NCI-H1092 treated with DMSO at 0.1 percent for 48 hours (cell line): ENCODE data around the gene KLF15.
A peak's percentile ranks its signal among the peaks of the same experiment; 100 is the strongest.

ENCODE experiments used
- DNase-seq: peaks from one replicate; lab custom pipeline; 2025; lab: John Stamatoyannopoulos, UW

The KLF15 gene

GRCh38 chr3:126389112-126389793, 32.0 kb upstream of the KLF15 start:
- peak; percentile 65 for DNase-seq

GRCh38 chr3:126381966-126382365, 24.8 kb upstream of the KLF15 start:
- DNase-seq = no peak

DNA sequence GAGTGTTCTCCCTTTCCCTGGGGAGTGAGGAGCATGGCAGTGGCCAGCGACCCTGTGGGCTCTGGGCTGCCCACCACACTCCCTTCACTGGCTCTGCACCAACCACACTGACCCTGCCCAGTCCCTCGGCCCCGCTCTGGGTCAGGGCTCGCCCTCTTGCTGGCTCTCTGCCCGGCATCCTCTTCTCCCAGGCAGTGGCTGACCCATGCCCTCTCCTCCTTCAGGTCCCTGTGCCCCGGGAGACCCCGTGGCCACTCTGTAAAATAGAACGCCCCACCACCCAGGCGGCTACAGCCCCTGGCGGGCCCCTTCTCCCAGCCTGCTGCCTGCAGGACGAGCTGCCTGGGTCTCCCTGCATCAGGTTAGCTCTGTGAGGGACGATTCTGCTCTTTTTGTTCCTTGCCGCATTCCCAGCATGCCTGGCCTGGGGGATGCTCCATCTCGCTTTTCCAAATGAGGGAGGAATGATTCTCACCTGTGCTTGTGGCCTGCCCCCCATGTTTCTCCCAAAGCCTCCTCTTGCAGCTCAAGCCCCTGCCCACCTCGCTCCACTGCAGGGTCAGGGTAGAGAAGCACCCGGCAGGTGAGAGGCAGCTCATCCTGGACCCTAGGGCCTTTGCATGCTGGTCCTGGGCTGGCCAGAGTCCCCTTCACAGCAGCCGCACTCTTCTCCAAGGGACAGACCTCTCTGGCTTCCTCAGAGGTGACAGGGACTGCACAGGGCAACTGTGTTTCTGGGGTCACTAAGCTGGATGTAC, 23.0 kb upstream of the KLF15 start:
- no peak for DNase-seq

DNA sequence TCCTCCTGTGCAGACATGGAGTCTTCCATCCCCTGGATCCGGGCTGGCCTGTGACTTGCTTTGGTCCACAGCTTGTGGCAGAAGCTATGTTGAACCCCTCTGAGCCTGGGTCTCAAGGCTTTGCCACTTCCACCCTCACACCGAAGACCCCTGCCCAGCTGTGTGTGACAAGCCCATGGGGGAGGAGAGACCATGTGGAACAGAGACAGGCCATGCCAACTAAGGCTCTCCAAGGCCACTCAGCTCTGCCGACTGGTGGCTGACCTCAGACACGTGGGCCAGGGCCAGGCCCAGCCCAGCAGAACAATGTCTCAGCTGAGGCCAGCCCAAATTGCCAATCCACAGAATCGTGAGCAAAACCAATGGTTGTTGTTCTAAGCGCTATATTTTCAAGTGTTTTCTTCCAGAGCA, 21.1 kb upstream of the KLF15 start:
- DNase-seq = no peak

DNA sequence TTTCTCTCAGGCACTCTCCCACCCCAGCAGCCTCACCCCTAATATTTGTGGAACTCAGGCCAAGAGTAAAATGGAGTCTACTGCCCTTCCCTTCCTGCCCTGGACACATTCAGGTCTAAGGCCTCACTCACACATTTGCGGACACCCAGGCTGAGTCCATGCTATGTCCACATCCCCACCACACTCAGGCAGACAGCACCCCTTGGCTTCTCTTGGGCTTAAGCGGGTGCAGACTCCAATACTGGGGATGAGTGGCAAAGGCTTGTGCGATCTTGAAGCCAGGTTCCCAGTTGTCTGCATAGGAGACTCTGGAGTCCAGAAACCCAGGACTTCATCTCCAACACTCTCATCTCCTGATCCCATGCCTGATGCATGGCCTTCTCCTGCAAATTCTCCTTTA, 20.0 kb upstream of the KLF15 start:
- DNase-seq = no peak

- DNase-seq = no peak
These were observed 19.2 kb upstream of the KLF15 start for GRCh38 chr3:126376444-126376843.

GRCh38 chr3:126375835-126376331, 18.7 kb upstream of the KLF15 start:
- no peak for DNase-seq

DNA sequence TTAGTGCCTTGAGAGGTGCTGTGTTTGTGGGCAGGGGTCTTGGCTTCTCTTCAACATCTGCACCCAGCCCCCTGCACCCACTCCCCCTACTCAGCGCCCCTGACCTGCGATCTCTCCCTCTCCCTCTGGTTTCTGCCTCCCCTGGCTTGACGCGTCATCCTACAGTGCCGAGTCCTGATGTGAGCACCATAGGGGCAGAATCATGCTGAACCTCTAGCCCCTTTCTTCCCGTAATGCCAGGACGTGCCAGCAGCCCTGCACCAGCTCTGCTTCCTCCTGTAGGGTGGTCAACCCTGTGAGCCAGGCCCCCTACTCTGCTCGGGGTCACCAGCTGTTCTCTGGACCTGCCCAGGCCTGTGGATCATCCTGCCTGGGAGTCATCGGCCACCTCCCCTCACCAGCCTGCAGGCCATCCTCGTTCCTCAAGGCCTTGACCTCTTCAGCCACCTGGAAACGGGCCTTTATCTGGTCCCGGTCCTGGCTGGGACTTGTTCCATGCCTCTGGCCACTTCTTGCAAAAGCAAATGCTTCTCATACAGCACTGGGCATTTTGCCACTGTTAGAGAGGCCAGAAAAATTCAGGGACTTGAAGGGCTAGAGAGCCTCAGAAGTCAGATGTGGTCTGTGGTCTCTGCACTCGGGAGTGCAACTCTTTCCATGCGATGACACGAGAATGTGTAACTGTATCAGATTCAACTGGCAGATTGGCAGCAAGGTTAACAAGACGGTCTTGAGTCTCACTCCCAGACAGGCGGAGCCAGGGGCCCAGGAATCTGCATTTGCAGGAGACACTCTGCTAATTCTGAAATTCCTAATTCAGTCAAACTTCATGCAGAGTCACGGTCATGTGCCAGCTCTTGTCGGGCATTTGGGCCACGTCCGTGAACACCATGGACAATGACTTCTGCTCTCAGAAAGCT, 16.7 kb upstream of the KLF15 start:
- no peak for DNase-seq

DNA sequence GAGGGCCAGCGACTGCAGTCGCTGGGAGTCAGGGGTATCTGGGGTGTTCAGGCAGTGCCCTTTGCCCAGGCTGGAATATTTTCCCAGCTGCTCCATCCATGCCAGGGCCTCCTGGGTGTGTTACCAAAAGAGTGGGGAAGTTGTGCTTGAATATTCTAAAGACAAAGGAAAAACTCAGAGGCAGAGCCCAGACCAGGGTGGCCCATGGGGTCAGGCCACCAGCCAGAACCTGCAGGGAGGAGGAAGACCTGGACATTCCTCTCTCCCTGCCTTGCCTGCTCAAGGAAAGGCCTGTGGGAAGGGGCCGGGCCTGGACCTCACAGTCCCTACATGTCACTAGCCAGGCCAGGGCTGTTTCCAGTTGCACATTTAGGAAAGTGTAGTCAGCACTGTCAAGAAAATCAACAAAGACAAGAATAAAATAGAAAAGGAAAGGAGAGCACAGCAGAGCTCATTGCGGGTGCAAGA, 16.0 kb upstream of the KLF15 start:
- no peak for DNase-seq

DNA sequence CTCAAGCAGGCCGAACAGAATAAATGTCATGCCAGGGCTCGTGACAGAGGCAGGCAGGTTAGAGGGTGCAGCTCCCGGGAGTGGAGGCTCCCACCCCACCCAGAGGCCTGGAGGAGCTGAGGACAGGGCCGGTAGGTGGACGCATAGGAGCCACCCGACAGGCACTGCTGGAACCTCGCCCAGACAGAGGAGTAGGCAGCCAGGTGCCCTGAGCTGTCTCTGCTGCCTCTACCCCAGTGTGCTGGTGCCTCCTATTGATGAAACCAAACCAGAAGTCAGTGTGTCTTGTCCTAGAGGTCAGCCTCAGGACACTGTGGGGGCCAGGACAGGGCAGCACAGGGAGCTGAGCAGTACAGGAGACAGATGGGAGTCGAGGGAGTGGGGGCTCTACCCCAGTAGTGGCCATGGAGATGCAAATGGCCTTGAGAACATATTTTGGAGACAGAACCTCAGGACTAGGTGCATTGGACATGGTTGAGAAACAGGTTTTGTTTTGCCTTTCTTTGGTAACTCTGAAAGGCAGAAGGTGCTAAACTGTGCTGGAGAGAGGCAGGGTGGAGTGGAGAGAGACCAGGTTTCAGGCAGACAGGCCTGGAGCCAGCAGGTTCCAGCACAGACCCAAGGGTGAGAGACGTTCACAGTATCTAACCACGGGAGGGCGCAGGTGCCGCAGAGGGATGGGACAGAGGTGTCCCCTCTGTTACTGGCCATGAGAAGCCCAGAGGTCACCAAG, 15.4 kb upstream of the KLF15 start:
- no peak for DNase-seq

GRCh38 chr3:126371096-126371705, 14.0 kb upstream of the KLF15 start:
- no peak for DNase-seq

DNA sequence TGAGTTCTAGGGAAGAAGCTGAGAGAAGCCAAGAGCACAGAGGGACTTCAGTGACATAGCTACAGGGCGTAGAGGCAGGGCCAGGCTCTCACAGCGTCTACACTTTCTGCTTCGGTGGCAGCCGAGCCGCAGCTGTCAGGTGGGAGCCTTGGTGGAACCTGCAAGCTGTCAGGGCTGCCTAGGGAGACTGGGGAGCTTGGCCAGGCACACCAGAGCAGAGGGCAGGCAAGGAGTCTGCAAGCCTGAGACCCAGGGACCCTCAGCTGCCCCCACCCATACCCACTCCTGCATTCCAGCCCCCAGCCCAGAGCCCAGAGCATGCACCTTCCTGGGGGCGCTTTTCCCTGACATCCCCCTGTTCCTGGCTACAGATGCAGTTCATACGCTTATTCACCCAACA, 13.4 kb upstream of the KLF15 start:
- no peak for DNase-seq

DNA sequence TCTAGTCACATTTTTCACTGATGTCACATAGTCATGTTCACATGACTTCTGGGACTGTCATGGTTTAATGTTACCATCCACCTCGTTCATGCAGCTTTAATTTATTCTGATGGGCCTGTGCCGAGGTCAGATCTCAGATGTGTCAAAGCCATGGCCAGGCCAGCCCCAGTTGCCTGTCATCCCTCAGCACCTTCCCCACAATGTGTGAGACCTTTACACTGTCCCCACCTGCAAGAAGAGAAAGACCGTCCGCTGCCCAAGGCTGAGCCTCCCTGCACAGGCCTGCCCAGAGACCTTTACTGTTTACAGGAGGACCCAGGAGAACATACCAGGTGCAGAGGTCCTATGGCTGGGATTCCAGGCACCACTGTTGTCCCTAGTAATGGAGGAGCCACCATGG, 12.8 kb upstream of the KLF15 start:
- DNase-seq = no peak

GRCh38 chr3:126369490-126369889, 12.3 kb upstream of the KLF15 start:
- DNase-seq = no peak

GRCh38 chr3:126367316-126367805, 10.2 kb upstream of the KLF15 start:
- DNase-seq = no peak

DNA sequence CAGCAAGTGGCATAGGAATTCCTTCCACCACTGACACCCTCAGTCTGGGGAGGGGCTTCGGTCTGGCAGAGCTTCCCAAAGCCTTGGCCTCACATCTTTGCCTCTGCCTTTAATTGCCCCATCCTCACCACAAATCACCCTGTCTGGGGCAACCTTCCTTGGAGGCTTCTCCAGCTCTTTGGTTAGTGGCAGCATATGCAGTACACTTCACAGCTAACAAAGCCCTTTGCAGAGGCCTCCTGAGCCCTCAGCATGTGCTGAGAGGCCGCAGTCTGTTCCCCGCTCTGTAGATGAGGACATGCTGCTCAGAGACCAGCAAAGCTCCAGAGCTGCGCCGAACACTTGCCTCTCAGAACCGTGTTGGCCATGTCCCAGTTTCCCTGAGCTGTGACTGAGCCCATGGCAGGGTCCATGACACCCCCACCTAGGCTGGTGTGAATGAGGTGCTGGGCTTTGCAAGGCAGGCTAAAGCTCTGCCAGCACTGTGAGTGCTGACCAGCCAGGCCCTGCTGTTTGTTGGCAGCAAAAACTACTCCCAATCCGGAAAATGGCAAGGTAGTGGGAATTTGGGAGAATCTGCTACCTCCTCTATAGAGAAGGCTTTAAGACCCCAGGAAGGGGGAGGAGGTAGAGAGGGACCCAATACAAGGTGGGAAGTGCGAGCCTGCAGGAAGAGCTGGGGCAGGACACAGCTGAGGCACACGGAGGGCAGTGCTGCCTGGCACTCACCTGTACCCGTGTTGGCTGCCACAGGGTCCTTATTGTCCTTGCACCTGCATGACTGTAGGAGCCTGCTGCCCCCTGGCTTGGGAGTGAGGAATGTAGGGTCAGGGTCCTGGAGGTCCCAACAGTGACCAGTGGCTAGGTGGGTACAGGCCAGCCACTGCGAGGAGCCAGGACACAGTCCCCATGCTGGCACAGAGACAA, 8.4 kb upstream of the KLF15 start:
- no peak for DNase-seq

DNA sequence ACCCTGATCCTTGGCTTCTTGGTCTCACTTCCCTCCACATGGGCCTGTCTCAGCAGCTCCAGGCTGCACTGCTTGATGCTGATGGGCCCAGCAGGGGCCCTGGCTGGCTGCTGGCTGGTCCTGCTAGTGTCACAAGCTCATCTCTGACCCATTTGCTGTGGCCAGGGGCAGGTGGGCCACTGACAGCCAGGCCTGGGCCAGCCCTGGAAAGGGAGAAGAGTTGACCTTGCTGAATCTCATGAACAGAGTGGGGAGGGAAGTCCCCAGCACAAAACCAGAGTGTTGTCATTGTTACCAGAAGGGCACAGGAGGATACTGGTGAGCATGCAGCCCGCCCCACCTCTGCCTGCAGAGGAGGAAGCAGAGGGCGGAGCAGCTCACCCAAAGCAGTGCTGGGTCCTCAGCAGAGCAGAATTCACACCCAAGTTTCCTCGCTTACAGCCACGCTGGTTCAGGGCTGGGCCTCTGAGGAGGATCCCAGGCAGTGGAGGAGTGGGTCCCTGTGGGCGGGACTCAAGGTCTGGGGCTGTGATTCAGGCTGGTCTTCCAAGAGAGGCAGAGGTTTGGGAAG, 7.6 kb upstream of the KLF15 start:
- no peak for DNase-seq

DNA sequence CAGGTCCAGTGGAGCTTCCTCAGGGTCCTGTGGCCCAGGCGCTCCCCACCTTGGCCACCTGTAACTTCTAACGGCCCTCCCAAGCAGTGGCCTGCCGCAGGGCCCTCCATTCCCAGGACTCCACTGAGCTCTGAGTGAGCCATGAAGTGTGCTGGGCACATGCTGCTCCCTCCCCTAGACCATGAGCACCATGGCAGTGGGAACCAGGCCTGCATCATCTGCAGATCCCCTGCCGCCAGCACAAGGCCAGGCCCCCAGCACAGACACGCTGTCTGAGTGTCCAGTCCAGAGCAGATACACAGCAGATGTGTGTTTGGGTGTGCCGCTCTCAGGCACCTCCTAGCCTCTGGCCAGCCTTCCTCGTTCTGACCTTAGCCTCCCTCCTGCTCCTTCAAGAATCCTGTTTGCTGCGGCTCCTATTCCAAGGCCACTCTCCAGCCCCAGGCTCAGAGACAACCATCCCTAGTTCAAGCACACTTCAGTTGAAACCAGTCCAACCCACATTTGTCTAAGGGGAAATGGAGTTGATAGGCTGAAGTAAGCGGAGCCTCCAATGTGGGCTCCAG, 7.0 kb upstream of the KLF15 start:
- no peak for DNase-seq

DNA sequence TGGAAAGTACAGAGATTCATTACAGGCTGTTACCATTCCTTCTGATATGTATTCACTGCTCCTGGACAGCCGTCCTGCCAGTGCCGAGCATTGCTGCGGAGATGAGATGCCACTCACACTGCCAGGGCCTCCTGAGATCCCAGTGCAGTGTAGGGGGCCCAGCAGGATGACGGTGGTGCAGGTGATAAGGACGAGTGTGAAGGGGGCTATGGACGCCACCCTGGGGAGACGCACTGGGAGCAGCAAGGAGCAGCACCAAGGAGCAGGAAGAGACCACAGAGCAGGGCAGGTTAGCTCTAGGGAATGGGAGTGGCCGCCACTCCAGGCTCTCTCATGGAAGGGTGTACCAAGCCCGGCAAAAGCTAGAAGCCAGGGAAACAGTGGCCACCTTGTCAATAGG, 4.0 kb upstream of the KLF15 start:
- no peak for DNase-seq
